Lower leg skin (tissue), 4 donors: ENCODE results near the gene HJV. TPM values are rescaled to one million over a fixed set of nuclear protein-coding genes. Genes with fewer than 3 reads are reported as not detected.
"Not testable (repeated sequence)": the region's sequence is repeated elsewhere in the genome, so short reads cannot be mapped to it uniquely, and the experiment has no call there.

ENCODE experiments used
- DNase-seq, 2 donors: peaks; one replicate each; pipeline ENCODE4 v3.0.0-alpha.2; 2019; ENCODE audit warnings: low spot score in 2 of 2
- H3K4me3 ChIP-seq: fragments of 200-600 bp; sonication (generic); 2 replicates; pipeline ENCODE4 v1.5.1; 2017; ENCODE audit warnings: mild to moderate bottlenecking, low read depth; ENCODE audit not compliant: poor library complexity, severe bottlenecking
- POLR2A ChIP-seq, 2 donors: fragments of 450-650 bp; IDR thresholded peaks; one replicate each; pipeline ENCODE4 v1.6.1; 2016 to 2017; ENCODE audit warnings: antibody characterized with exemption in 2 of 2, mild to moderate bottlenecking in 1 of 2, moderate library complexity in 1 of 2
- WGBS, 2 donors: methylation state at CpG; one replicate each; pipeline ENCODE4 v1.1.5; 2018; 5-methylcytosine and 5-hydroxymethylcytosine counted together
- intact Hi-C: fragments of 100-400 bp; cut with DNase I; formaldehyde crosslinking; loops from one replicate; pipeline ENCODE4 v1.15.0; 2023; ENCODE audit warnings: low total_unique reads
- total RNA-seq, 4 donors: library from RNA; depleted of rRNA; stranded (reverse); fragments of >200 nt; gene quantifications; one replicate each; pipeline ENCODE4 v1.1.0, GENCODE V29; 2016
- TF ChIP-seq, protein P1 (sequence below), 3 donors: fragments of 450-650 bp; IDR thresholded peaks; one replicate each; pipeline ENCODE4 v1.5.1; 2016; ENCODE audit warnings: antibody characterized with exemption in 3 of 3, mild to moderate bottlenecking in 3 of 3, moderate library complexity in 2 of 3

Gene HJV
- total RNA-seq, 4 donors from 2014 or later = not detected

DNA sequence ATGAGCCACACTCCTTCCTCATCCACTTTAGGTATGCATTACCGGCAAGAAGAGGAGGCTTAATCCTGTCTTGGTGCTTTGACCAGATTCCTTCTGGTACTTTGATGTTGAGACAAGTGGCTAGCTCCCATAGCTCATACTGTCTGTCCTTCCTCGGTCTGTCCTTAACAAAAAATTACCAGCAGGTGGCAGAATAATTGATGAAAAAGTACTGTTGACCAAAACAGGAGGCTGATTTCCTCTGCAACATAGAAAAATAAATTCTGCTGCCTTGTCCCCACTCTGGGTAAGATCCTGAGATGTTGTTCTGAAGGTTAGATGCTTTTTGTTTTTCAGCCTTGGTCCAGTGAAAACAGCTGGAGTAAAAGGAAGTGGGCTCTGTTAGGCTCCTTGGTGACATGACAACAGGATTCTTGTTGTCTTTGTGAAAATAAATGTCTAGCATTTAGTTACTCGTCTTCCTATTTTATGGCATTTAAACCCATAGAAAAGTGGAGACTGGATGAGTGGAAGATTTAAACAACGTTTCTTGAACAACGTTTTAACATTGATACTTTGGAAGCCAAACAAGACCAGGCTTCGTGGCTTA is 11.2 kb upstream of the HJV start:
- no peak for DNase-seq
- TF ChIP-seq, protein P1, sequence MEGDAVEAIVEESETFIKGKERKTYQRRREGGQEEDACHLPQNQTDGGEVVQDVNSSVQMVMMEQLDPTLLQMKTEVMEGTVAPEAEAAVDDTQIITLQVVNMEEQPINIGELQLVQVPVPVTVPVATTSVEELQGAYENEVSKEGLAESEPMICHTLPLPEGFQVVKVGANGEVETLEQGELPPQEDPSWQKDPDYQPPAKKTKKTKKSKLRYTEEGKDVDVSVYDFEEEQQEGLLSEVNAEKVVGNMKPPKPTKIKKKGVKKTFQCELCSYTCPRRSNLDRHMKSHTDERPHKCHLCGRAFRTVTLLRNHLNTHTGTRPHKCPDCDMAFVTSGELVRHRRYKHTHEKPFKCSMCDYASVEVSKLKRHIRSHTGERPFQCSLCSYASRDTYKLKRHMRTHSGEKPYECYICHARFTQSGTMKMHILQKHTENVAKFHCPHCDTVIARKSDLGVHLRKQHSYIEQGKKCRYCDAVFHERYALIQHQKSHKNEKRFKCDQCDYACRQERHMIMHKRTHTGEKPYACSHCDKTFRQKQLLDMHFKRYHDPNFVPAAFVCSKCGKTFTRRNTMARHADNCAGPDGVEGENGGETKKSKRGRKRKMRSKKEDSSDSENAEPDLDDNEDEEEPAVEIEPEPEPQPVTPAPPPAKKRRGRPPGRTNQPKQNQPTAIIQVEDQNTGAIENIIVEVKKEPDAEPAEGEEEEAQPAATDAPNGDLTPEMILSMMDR (IDR thresholded peaks at IDR 0.05) = no peak
- no peak for TF ChIP-seq POLR2A (IDR thresholded peaks at IDR 0.05)
- no peak overlapping the region for H3K4me3 ChIP-seq
- intact Hi-C loops = no loop called here
- WGBS, 2 donors = 56 to 57% methylated on average over 6 of the region's 6 CpGs

DNA sequence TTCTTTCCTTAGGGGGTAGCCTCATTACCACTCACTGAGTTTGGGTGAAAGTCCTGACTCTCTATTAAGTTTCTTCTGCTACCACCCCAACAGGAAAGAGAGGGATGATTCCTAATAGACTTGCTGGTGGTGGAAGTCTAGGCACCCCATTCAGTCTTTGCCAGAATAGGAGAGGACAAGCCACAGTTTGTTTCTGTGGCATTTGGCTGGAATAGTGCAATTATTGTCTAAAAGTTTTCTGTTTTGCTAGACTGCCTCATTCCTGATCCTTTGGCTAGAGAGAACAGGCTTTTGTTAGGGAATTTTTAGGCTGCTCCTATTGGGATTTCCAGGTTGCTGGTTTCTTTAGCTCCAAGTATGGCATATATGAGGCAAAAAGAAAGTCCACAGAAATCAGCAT is 9.9 kb upstream of the HJV start:
- H3K4me3 ChIP-seq = no peak overlapping the region
- intact Hi-C loops = no loop called here

DNA sequence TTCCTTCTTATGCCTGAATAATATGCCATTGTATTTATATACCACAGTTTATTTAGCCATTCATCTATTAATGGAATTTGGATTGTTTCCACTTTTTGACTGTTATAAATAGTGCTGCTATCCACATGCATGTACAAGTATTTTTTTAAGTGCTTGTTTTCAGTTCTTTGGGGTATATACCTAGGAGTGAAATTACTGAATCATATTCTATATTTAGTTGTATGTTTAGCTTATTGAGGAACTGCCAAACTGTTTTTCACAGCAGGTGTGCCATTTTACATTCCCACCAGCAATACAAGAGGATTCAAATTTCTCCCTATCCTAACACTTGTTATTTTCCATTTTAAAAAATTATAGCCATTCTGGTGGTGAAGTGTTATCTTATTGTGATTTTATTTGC is 7.6 kb upstream of the HJV start:
- DNase-seq = no peak
- intact Hi-C loops = no loop called here
- no peak overlapping the region for H3K4me3 ChIP-seq
- TF ChIP-seq, protein P1 (IDR thresholded peaks at IDR 0.05) = no peak
- no peak for TF ChIP-seq POLR2A (IDR thresholded peaks at IDR 0.05)

More for the DNA sequence above, 9.9 kb upstream of the HJV start:
- no peak for DNase-seq
- no peak for TF ChIP-seq POLR2A (IDR thresholded peaks at IDR 0.05)

DNA sequence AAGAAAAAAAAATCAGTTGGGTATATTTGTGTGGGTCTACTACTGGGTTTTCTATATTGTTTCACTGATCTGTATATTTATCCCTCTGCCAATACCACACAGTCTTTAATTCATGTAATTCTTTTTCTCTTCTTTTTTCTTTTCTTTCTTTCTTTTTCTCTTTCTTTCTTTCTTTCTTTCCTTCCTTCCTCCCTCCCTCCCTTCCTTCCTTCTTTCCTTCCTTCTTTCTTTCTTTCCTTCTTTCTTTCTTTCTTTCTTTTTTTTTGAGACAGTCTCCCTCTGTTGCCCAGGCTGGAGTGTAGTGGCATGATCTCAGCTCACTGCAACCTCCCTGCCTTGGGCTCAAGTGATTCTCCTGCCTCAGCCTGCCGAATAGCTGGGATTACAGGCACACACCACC is 5.1 kb upstream of the HJV start:
- 63 to 73% methylated on average over 1 of the region's 1 CpG for WGBS, 2 donors
- H3K4me3 ChIP-seq, DNase-seq, intact Hi-C loops: not testable (repeated sequence)

DNA sequence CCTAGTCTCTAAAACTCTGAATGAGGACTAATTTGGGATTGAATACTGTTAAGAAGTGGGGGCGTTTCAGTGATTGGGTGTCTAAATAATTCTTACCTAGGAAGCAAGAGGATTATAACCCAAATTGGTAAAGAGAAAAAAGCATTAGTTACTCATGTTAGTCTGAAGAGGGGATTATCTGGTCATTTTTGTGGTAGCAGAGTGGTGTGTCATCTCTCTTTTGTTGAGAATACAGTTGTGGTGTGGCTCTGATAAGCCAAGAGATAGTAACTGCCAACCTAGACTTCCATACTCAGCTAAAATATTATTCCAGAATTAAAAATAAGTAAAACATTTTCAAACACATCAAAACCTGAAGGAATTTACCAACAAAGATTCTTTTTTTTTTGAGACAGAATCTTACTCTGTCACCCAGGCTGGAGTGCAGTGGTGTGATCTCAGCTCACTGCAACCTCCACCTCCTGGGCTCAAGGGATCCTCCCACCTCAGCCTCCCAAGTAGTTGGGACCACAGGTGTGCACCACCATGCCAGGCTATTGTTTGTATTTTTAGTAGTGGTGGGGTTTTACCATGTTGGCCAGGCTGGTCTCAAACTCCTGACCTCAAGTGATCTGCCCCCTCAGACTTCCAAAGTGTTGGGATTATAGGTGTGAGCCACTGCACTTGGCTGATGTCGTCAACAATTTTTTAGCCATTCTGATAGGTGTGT is 4.4 kb upstream of the HJV start:
- intact Hi-C loops, H3K4me3 ChIP-seq, DNase-seq: not testable (repeated sequence)
- WGBS, 2 donors = 82% methylated on average over 2 of the region's 2 CpGs

DNA sequence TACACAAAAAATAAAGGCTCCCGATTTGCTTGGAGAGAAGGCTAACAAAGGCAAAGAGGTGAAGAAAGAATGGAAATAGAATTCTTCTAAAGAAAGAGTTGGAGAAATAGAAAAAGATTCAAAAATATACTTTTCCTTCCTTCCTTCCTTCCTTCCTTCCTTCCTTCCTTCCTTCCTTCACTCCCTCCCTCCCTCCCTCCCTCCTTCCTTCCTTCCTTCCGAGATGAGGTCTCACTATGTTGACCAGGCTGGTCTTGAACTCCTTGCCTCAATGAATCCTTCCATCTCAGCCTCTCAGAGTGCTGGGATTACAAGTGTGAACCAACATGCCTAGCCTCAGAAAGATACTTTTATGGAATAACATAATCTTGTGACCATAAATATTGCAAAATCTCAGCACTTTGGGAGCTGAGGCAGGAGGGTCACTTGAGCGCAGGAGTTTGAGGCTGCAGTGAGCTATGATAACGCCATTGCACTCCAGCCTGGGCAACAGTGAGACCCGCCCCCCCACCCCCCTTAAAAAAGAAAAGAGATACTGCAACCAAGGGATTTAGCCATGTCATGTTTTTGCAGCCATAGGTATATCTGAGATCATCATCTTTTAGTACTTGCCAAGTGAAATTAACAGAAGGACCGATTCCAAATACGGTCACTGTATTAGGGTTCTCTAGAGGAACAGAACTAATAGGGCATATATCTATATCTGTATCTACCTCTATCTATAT is 1.0 kb upstream of the HJV start:
- intact Hi-C loops = no loop called here

DNA sequence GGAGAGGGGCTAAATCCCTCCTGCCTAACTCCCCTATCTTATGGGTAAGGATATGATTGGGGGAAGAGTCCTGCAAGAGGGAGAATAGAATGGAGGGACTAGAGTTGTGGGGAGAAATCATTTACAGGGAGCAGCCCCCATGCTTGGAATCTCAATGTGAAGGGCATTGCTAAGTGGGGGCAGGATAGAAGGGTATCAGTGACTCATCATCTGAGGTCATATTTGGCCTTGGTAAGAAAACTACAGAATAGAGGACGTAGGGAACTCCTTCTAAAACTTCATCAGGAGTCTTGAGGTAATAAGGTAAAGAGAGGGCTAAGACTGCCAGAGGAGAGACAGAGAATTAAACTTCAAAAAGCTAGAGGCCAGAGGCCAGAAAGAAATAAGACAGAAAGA is 487 bp downstream of the HJV start:
- 64 to 69% methylated on average over 1 of the region's 1 CpG for WGBS, 2 donors
- intact Hi-C loops = no loop called here
- no peak for TF ChIP-seq POLR2A (IDR thresholded peaks at IDR 0.05)
- TF ChIP-seq, protein P1 (IDR thresholded peaks at IDR 0.05) = no peak
- DNase-seq = no peak
- H3K4me3 ChIP-seq = no peak overlapping the region

More for the DNA sequence above, 1.0 kb upstream of the HJV start:
- TF ChIP-seq, protein P1 (IDR thresholded peaks at IDR 0.05) = no peak
- TF ChIP-seq POLR2A (IDR thresholded peaks at IDR 0.05) = no peak
- 75 to 77% methylated on average over 7 of the region's 7 CpGs for WGBS, 2 donors
- no peak for DNase-seq
- no peak overlapping the region for H3K4me3 ChIP-seq
